ENCODE measurements around the gene DLL1. TPM values are rescaled to one million over a fixed set of nuclear protein-coding genes. Genes with fewer than 3 reads are reported as not detected.

The DLL1 gene
- total and polyA plus RNA-seq, 8 donors: 10.8 to 21.6 (median 15.3) TPM

GRCh38 chr6:170281331-170282292 lies 9.3 kb downstream of the DLL1 start:
- Histone ChIP-seq H3K9me3 (no peaks in the 10 kb centered on the region), H3K27me3 (no peaks in the 10 kb centered on the region), H3K4me3 (no peak overlapping the region), H3K36me3 (peaks cover 0 to 21% (median 3%) of the 10 kb centered on the region in 3 donors), H3K4me1 (no peaks in the 10 kb centered on the region), H3K27ac (no peak overlapping the region)
- ATAC-seq: no peak
- intact Hi-C loops (cut with DNase I): loop anchor here in 1 of 3 donors (10.0 kb wide), 1 partner anchor 97 kb away; no protein-coding TSS in a partner anchor
- peak in 1 of 6 donors; percentile 32 for DNase-seq
- FAIRE-seq: no peak
- 92 to 95% methylated on average over 48 of the region's 48 CpGs for WGBS, 2 donors
- no peak for TF ChIP-seq CTCF (IDR thresholded peaks at IDR 0.05)

DNA sequence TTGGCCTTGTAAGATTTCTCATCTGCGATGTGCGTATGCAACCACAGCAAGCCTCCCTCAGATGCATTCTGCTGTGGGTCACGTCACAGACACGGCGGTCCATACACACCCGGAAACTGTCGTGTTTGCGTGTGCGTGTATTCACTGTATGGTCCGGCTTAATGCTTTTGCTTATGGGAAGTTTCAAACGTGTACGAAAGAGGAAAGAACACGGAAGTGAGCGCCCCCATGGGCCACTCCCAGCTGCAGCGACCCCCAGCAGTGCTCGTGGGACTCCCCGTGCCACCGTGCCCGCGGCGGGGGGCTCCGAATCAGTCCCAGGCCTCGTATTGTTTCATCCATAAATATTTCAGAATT lies 10.2 kb downstream of the DLL1 start:
- DNase-seq (no peak), ATAC-seq (peak in 1 of 4 donors; percentile 21), FAIRE-seq (no peak)
- no peaks in the 10 kb centered on the region for H3K4me1 ChIP-seq
- intact Hi-C loops (cut with DNase I): loop anchor here in 1 of 3 donors (10.0 kb wide), 1 partner anchor 96 kb away; no protein-coding TSS in a partner anchor
- H3K36me3 ChIP-seq: peaks cover 0 to 21% (median 3%) of the 10 kb centered on the region in 3 donors
- WGBS, 2 donors: 36 to 55% methylated on average over 23 of the region's 23 CpGs
- H3K4me3 ChIP-seq: peak overlapping the region in 2 of 4 donors; percentile 6 to 17
- no peaks in the 10 kb centered on the region for H3K9me3 ChIP-seq
- no peaks in the 10 kb centered on the region for H3K27me3 ChIP-seq
- peak overlapping the region in 2 of 4 donors; percentile 24 to 40 for H3K27ac ChIP-seq
- TF ChIP-seq CTCF (IDR thresholded peaks at IDR 0.05): no peak

DNA sequence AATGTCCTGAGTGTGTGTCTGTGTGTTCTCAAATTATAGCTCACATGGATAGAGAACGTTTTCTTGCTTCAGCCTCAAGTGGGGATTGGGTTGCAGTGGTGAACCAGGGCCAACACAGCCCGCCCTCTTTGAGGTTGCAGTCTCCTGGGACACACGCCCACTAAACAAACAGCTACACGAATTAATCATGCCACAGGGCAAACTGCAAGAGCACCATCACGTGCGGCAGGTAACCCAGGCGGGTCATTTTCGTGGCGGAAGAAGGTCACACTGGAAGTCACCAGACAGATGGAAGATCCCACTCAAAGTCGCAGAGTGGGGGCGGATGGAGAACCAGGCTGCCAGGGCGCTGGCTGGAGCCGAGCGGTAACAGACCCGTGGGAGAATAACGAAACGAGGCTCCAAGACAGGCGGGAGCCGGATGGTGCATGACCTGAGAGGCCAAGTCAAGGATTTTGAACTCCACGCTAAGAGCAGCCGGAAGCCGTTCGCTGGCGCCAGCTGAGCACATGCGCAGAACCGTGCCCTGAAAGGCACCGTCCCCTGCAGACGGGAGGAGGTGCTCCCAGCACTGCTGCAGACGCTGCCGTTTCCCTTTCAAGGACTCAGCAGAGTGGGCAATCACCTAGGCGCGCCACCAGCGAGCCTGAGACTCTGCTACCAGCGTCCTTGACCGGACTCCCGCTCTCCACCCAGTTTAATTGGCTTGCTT lies 10.7 kb downstream of the DLL1 start:
- H3K27ac ChIP-seq: peak overlapping the region in 3 of 4 donors; percentile 24 to 40 (median 25)
- intact Hi-C loops (cut with DNase I): loop anchor here in 1 of 3 donors (10.0 kb wide), 1 partner anchor 95 kb away; no protein-coding TSS in a partner anchor
- peaks cover 0 to 16% (median 3%) of the 10 kb centered on the region in 3 donors for H3K36me3 ChIP-seq

GRCh38 chr6:170279426-170279825 lies 11.5 kb downstream of the DLL1 start:
- TF ChIP-seq CTCF (IDR thresholded peaks at IDR 0.05): no peak
- FAIRE-seq (no peak), DNase-seq (no peak), ATAC-seq (no peak)
- Histone ChIP-seq H3K4me3 (no peak overlapping the region), H3K36me3 (peaks cover 0 to 11% (median 3%) of the 10 kb centered on the region in 3 donors), H3K27me3 (no peaks in the 10 kb centered on the region), H3K27ac (no peak overlapping the region), H3K9me3 (no peaks in the 10 kb centered on the region), H3K4me1 (no peaks in the 10 kb centered on the region)
- intact Hi-C loops (cut with DNase I): no loop called here
- WGBS, 2 donors: 72 to 86% methylated on average over 8 of the region's 8 CpGs

More for the DNA sequence above, 10.7 kb downstream of the DLL1 start:
- no peaks in the 10 kb centered on the region for H3K27me3 ChIP-seq
- no peaks in the 10 kb centered on the region for H3K9me3 ChIP-seq
- ATAC-seq (peak; percentile 48 to 90 (median 82)), DNase-seq (peak in 5 of 6 donors; percentile 62 to 85 (median 81)), FAIRE-seq (no peak)
- TF ChIP-seq CTCF (IDR thresholded peaks at IDR 0.05): no peak
- H3K4me3 ChIP-seq: peak overlapping the region in 2 of 4 donors; percentile 6 to 17
- WGBS, 2 donors: 17 to 46% methylated on average over 36 of the region's 36 CpGs
- no peaks in the 10 kb centered on the region for H3K4me1 ChIP-seq
